SU-DHL-6 (cell line): Measurements from ENCODE around the gene PRRG2.

ENCODE experiments used
- H2AFZ ChIP-seq: fragments of 200-600 bp; sonication (generic); 2 replicates; pipeline ENCODE4 v1.6.1; 2014; ENCODE audit warnings: low read depth, mild to moderate bottlenecking, moderate library complexity, mixed read lengths, antibody characterized with exemption, low read length; ENCODE audit not compliant: severe bottlenecking
- H3F3A ChIP-seq: fragments of 200-600 bp; shearing (Covaris generic); 2 replicates; pipeline ENCODE4 v1.6.0; 2016; ENCODE audit warnings: antibody characterized with exemption, mild to moderate bottlenecking; ENCODE audit not compliant: insufficient read depth
- H3K27ac ChIP-seq: fragments of 200-600 bp; sonication (generic); 2 replicates; pipeline ENCODE4 v1.5.1; 2016; ENCODE audit warnings: low read depth, mild to moderate bottlenecking, low read length, moderate library complexity, mixed read lengths
- H3K27me3 ChIP-seq: fragments of 200-600 bp; sonication (generic), shearing (Covaris generic); 2 replicates; pipeline ENCODE4 v1.6.0; 2014; ENCODE audit warnings: mild to moderate bottlenecking, low read length
- H3K36me3 ChIP-seq: fragments of 200-600 bp; sonication (generic); 2 replicates; pipeline ENCODE4 v1.6.1; 2014; ENCODE audit warnings: mild to moderate bottlenecking, low read length, mixed read lengths
- H3K4me2 ChIP-seq: fragments of 300-600, 200-600 bp; shearing (Covaris generic), sonication (generic); 2 replicates; pipeline ENCODE4 v1.6.0; 2014; ENCODE audit warnings: low read length, low read depth, mild to moderate bottlenecking; ENCODE audit not compliant: poor library complexity, severe bottlenecking
- H3K4me3 ChIP-seq: fragments of 200-600 bp; sonication (generic); 2 replicates; pipeline ENCODE4 v1.5.1; 2014; ENCODE audit warnings: antibody characterized with exemption, low read length, mild to moderate bottlenecking, mixed read lengths; ENCODE audit not compliant: insufficient read depth, poor library complexity, severe bottlenecking
- H3K79me2 ChIP-seq: fragments of 200-600 bp; sonication (generic); 2 replicates; pipeline ENCODE4 v1.6.1; 2014; ENCODE audit warnings: mild to moderate bottlenecking, low read length, moderate library complexity; ENCODE audit not compliant: insufficient read depth
- H3K9ac ChIP-seq: fragments of 200-600 bp; sonication (generic); 2 replicates; pipeline ENCODE4 v1.7.0; 2014; ENCODE audit warnings: mild to moderate bottlenecking, low read length
- H3K9me2 ChIP-seq: fragments of 200-600 bp; sonication (generic); replicated peaks from 2 replicates; pipeline ENCODE4 v1.6.1; 2014; ENCODE audit warnings: low read length; ENCODE audit not compliant: insufficient read depth
- H3K9me3 ChIP-seq: fragments of 200-600 bp; sonication (generic); 2 replicates; pipeline ENCODE4 v1.6.1; 2014; ENCODE audit warnings: low read length, mixed read lengths; ENCODE audit not compliant: insufficient read depth
- H4K20me1 ChIP-seq: fragments of 200-600 bp; sonication (generic); 2 replicates; pipeline ENCODE4 v1.6.1; 2014; ENCODE audit warnings: low read depth, mild to moderate bottlenecking, antibody characterized with exemption, low read length, moderate library complexity, mixed read lengths
- CTCF ChIP-seq: fragments of 200-600 bp; sonication (generic); IDR thresholded peaks from one replicate; pipeline ENCODE4 v1.5.1; 2017; ENCODE audit warnings: antibody characterized with exemption, mild to moderate bottlenecking, low read length, moderate library complexity; ENCODE audit not compliant: insufficient read depth, poor library complexity, severe bottlenecking
- EZH2phosphoT487 ChIP-seq: fragments of 200-600 bp; sonication (generic), shearing (Covaris generic); conservative IDR thresholded peaks from 2 replicates; pipeline ENCODE4 v1.6.1; 2018; ENCODE audit warnings: mild to moderate bottlenecking, antibody characterized with exemption, low read length, moderate library complexity, mixed read lengths

Gene PRRG2

GRCh38 chr19:49551531-49551930, 29.6 kb upstream of the PRRG2 start:
- Histone ChIP-seq H3K4me2 (no peak overlapping the region), H3K79me2 (no peaks in the 10 kb centered on the region), H3K9me2 (no peaks in the 10 kb centered on the region), H3K9me3 (no peaks in the 10 kb centered on the region), H3K9ac (no peak overlapping the region), H3K27ac (no peak overlapping the region), H2AFZ (no peak overlapping the region), H3K36me3 (no peaks in the 10 kb centered on the region), H3F3A (no peaks in the 10 kb centered on the region), H4K20me1 (no peaks in the 10 kb centered on the region), H3K27me3 (no peaks in the 10 kb centered on the region), H3K4me3 (no peak overlapping the region)
- TF ChIP-seq CTCF, result no peak
- TF ChIP-seq EZH2phosphoT487, result no peak

GRCh38 chr19:49552749-49553148, 28.4 kb upstream of the PRRG2 start:
- TF ChIP-seq EZH2phosphoT487 (no peak), CTCF (no peak)
- Histone ChIP-seq H4K20me1 (no peaks in the 10 kb centered on the region), H3K4me3 (no peak overlapping the region), H3K9ac (no peak overlapping the region), H3K9me3 (no peaks in the 10 kb centered on the region), H3K36me3 (no peaks in the 10 kb centered on the region), H3K27me3 (no peaks in the 10 kb centered on the region), H3F3A (no peaks in the 10 kb centered on the region), H2AFZ (no peak overlapping the region), H3K27ac (no peak overlapping the region), H3K4me2 (no peak overlapping the region), H3K79me2 (no peaks in the 10 kb centered on the region), H3K9me2 (no peaks in the 10 kb centered on the region)

GRCh38 chr19:49553451-49554271, 27.5 kb upstream of the PRRG2 start:
- no peak overlapping the region for H3K27ac ChIP-seq
- no peaks in the 10 kb centered on the region for H3K36me3 ChIP-seq

More at GRCh38 chr19:49553451-49554271, 27.5 kb upstream of the PRRG2 start:
- no peaks in the 10 kb centered on the region for H3K9me2 ChIP-seq
- no peak overlapping the region for H2AFZ ChIP-seq
- TF ChIP-seq CTCF (no peak), EZH2phosphoT487 (no peak)
- no peak overlapping the region for H3K4me3 ChIP-seq
- no peak overlapping the region for H3K4me2 ChIP-seq
- H3K79me2 ChIP-seq, result no peaks in the 10 kb centered on the region
- no peaks in the 10 kb centered on the region for H3F3A ChIP-seq
- no peaks in the 10 kb centered on the region for H3K27me3 ChIP-seq
- H3K9me3 ChIP-seq, result no peaks in the 10 kb centered on the region
- no peak overlapping the region for H3K9ac ChIP-seq
- H4K20me1 ChIP-seq, result no peaks in the 10 kb centered on the region
